ENCODE measurements around the gene BRMS1L.

- no peak for TF ChIP-seq POLR2A (IDR thresholded peaks at IDR 0.05; ENCODE audit: low read depth, low read length)
- TF ChIP-seq TAF1 (IDR thresholded peaks at IDR 0.05; ENCODE audit: low read depth, low read length) = no peak
- TF ChIP-seq PAX5 (IDR thresholded peaks at IDR 0.05; ENCODE audit: insufficient read depth, low read length, severe bottlenecking) = no peak
- TF ChIP-seq POLR2AphosphoS5 (IDR thresholded peaks at IDR 0.05; ENCODE audit: low read depth, low read length) = no peak
Observed at GRCh38 chr14:35786856-35787255, 39.3 kb upstream of the BRMS1L start.
